ENCODE data around the gene SEMA3C.

SEMA3C gene

GRCh38 chr7:80783186-80783677 is 135.6 kb downstream of the SEMA3C start:
- TF ChIP-seq TAF1 (IDR thresholded peaks at IDR 0.05; ENCODE audit: low read depth, low read length) (no peak), PAX5 (IDR thresholded peaks at IDR 0.05; ENCODE audit: insufficient read depth, low read length, severe bottlenecking) (no peak), POLR2AphosphoS5 (IDR thresholded peaks at IDR 0.05; ENCODE audit: low read depth, low read length) (no peak), POU2F2 (IDR thresholded peaks at IDR 0.05; ENCODE audit: low read depth, low read length) (no peak), POLR2A (IDR thresholded peaks at IDR 0.05; ENCODE audit: low read depth, low read length) (no peak), SPI1 (IDR thresholded peaks at IDR 0.05; ENCODE audit: low read depth, low read length) (no peak)
- DNase-seq (ENCODE audit: insufficient read length, low spot score) (no peak), FAIRE-seq (no peak)

GRCh38 chr7:80781561-80781979 is 137.3 kb downstream of the SEMA3C start:
- TF ChIP-seq PAX5 (IDR thresholded peaks at IDR 0.05; ENCODE audit: insufficient read depth, low read length, severe bottlenecking) = no peak
- TF ChIP-seq SPI1 (IDR thresholded peaks at IDR 0.05; ENCODE audit: low read depth, low read length) = no peak
- TF ChIP-seq POLR2AphosphoS5 (IDR thresholded peaks at IDR 0.05; ENCODE audit: low read depth, low read length) = no peak
- no peak for TF ChIP-seq TAF1 (IDR thresholded peaks at IDR 0.05; ENCODE audit: low read depth, low read length)
- no peak for TF ChIP-seq POLR2A (IDR thresholded peaks at IDR 0.05; ENCODE audit: low read depth, low read length)
- TF ChIP-seq POU2F2 (IDR thresholded peaks at IDR 0.05; ENCODE audit: low read depth, low read length) = no peak
- FAIRE-seq = no peak
- no peak for DNase-seq (ENCODE audit: insufficient read length, low spot score)

- TF ChIP-seq TAF1 (IDR thresholded peaks at IDR 0.05; ENCODE audit: low read depth, low read length) (no peak), PAX5 (IDR thresholded peaks at IDR 0.05; ENCODE audit: insufficient read depth, low read length, severe bottlenecking) (no peak), POU2F2 (IDR thresholded peaks at IDR 0.05; ENCODE audit: low read depth, low read length) (no peak), SPI1 (IDR thresholded peaks at IDR 0.05; ENCODE audit: low read depth, low read length) (no peak), POLR2A (IDR thresholded peaks at IDR 0.05; ENCODE audit: low read depth, low read length) (no peak), POLR2AphosphoS5 (IDR thresholded peaks at IDR 0.05; ENCODE audit: low read depth, low read length) (no peak)
- DNase-seq (ENCODE audit: insufficient read length, low spot score) (no peak), FAIRE-seq (no peak)
These were observed 137.7 kb downstream of the SEMA3C start for GRCh38 chr7:80781146-80781545.

DNA sequence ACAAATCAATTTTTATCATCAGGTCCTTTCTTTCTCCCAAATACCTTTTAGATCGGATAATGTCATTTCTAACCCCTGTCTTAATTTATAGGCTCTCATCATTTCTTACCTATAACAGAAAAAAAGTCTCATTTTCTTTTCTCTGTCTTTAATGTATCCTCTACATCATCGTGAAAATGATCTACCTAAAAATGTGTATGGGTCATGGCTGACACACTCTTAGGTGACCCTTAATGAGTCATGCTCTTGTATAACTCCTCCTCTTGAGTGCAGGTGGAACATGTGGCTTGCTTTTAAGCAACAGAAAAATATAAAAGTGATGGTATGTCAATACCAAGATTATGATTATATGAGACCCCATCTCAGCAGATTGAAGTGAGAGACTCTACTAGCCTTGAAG is 139.4 kb downstream of the SEMA3C start:
- FAIRE-seq (no peak), DNase-seq (ENCODE audit: insufficient read length, low spot score) (no peak)
- TF ChIP-seq PAX5 (IDR thresholded peaks at IDR 0.05; ENCODE audit: insufficient read depth, low read length, severe bottlenecking) (no peak), POLR2AphosphoS5 (IDR thresholded peaks at IDR 0.05; ENCODE audit: low read depth, low read length) (no peak), SPI1 (IDR thresholded peaks at IDR 0.05; ENCODE audit: low read depth, low read length) (no peak), POU2F2 (IDR thresholded peaks at IDR 0.05; ENCODE audit: low read depth, low read length) (no peak), POLR2A (IDR thresholded peaks at IDR 0.05; ENCODE audit: low read depth, low read length) (no peak), TAF1 (IDR thresholded peaks at IDR 0.05; ENCODE audit: low read depth, low read length) (no peak)

DNA sequence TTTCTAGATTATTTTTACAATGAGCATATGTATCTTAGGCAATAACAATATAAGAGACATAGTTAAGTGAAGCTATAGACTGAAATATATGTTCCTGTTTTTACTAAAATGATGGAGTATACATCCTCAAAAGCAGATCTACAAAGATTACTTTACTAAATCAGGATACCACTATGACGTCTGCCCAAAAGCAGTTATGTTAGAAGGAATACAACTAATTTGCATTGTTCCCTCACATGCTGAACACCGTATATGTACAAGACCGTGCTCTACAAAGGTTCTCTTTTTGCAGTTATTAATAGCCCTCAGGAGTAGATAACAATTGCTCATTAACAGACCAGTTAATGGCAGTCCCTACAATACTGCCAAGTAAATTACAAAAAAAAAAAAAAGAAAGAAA is 143.0 kb downstream of the SEMA3C start:
- no peak for FAIRE-seq
- TF ChIP-seq POLR2A (IDR thresholded peaks at IDR 0.05; ENCODE audit: low read depth, low read length) (no peak), SPI1 (IDR thresholded peaks at IDR 0.05; ENCODE audit: low read depth, low read length) (no peak), POU2F2 (IDR thresholded peaks at IDR 0.05; ENCODE audit: low read depth, low read length) (no peak)
- DNase-seq (ENCODE audit: insufficient read length, low spot score) = no peak

- FAIRE-seq = no peak
- TF ChIP-seq TAF1 (IDR thresholded peaks at IDR 0.05; ENCODE audit: low read depth, low read length) (no peak), POU2F2 (IDR thresholded peaks at IDR 0.05; ENCODE audit: low read depth, low read length) (no peak), SPI1 (IDR thresholded peaks at IDR 0.05; ENCODE audit: low read depth, low read length) (no peak), PAX5 (IDR thresholded peaks at IDR 0.05; ENCODE audit: insufficient read depth, low read length, severe bottlenecking) (no peak), POLR2AphosphoS5 (IDR thresholded peaks at IDR 0.05; ENCODE audit: low read depth, low read length) (no peak), POLR2A (IDR thresholded peaks at IDR 0.05; ENCODE audit: low read depth, low read length) (no peak)
- DNase-seq (ENCODE audit: insufficient read length, low spot score) = no peak
These were observed 143.4 kb downstream of the SEMA3C start for GRCh38 chr7:80775482-80775881.

- FAIRE-seq (no peak), DNase-seq (ENCODE audit: insufficient read length, low spot score) (no peak)
- no peak for TF ChIP-seq POLR2A (IDR thresholded peaks at IDR 0.05; ENCODE audit: low read depth, low read length)
- no peak for TF ChIP-seq POU2F2 (IDR thresholded peaks at IDR 0.05; ENCODE audit: low read depth, low read length)
- no peak for TF ChIP-seq TAF1 (IDR thresholded peaks at IDR 0.05; ENCODE audit: low read depth, low read length)
- TF ChIP-seq SPI1 (IDR thresholded peaks at IDR 0.05; ENCODE audit: low read depth, low read length) = no peak
- no peak for TF ChIP-seq PAX5 (IDR thresholded peaks at IDR 0.05; ENCODE audit: insufficient read depth, low read length, severe bottlenecking)
- TF ChIP-seq POLR2AphosphoS5 (IDR thresholded peaks at IDR 0.05; ENCODE audit: low read depth, low read length) = no peak
These were observed 144.0 kb downstream of the SEMA3C start for GRCh38 chr7:80774843-80775242.

DNA sequence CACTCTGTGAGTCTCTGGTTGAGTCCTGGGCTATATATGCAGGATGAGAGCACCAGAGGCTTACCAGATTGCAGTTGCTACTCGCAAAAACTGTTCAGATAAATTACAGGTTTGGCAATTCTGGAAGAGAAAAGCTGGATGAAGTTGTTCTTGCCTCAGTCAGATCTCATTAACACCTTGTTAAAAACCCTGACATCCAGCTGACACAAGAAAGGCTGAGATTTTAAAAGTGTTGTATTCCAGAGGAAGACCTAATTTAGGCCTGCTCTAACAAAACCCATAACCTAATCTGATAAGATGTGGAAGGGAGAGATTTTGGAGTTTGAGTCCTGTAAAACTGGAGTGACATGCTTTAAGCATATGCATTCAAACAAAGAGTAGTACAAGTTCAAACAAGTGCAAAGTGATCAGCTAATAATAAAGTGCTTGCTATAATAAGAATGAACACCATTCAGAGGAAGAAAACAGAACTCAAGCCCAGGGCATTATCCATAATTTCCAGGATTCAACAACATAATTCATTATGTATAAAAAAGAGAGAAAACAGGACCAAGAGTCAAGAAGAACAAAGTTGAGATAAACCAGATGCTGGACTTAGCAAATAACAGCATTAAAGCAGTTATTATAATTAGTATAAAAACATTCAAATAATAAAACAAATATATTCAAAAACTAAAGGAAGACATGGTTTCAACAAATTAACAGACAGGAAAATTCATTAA is 144.9 kb downstream of the SEMA3C start:
- TF ChIP-seq POU2F2 (IDR thresholded peaks at IDR 0.05; ENCODE audit: low read depth, low read length) (no peak), TAF1 (IDR thresholded peaks at IDR 0.05; ENCODE audit: low read depth, low read length) (no peak)
- FAIRE-seq (no peak), DNase-seq (ENCODE audit: insufficient read length, low spot score) (no peak)

GRCh38 chr7:80772347-80772993 is 146.4 kb downstream of the SEMA3C start:
- DNase-seq (ENCODE audit: insufficient read length, low spot score) (no peak), FAIRE-seq (no peak)
- no peak for TF ChIP-seq TAF1 (IDR thresholded peaks at IDR 0.05; ENCODE audit: low read depth, low read length)
- TF ChIP-seq POLR2AphosphoS5 (IDR thresholded peaks at IDR 0.05; ENCODE audit: low read depth, low read length) = no peak
- no peak for TF ChIP-seq POU2F2 (IDR thresholded peaks at IDR 0.05; ENCODE audit: low read depth, low read length)
- TF ChIP-seq PAX5 (IDR thresholded peaks at IDR 0.05; ENCODE audit: insufficient read depth, low read length, severe bottlenecking) = no peak
- no peak for TF ChIP-seq SPI1 (IDR thresholded peaks at IDR 0.05; ENCODE audit: low read depth, low read length)
- no peak for TF ChIP-seq POLR2A (IDR thresholded peaks at IDR 0.05; ENCODE audit: low read depth, low read length)
